CD8-positive, alpha-beta memory T cell (primary cell): Measurements from ENCODE around the gene CHCHD6. TPM values are rescaled to one million over a fixed set of nuclear protein-coding genes. Genes with fewer than 3 reads are reported as not detected.
A peak's percentile ranks its signal among the peaks of the same experiment; 100 is the strongest.

ENCODE experiments used
- CTCF ChIA-PET: fragments of 350-600 bp; sonication (Branson Sonifier 250); formaldehyde crosslinking; loops from one replicate; lab custom pipeline; 2021; ENCODE audit warnings: antibody characterized with exemption; lab: Charles Lee
- POLR2A ChIA-PET: fragments of 350-600 bp; sonication (Branson Sonifier 250); formaldehyde crosslinking; loops from one replicate; lab custom pipeline; 2021; ENCODE audit warnings: antibody characterized with exemption; lab: Charles Lee
- DNase-seq, 5 donors: peaks; one replicate each; pipeline versions ENCODE4 v3.0.0 to v3.0.0-alpha.2; 2020 to 2022; ENCODE audit warnings: mixed read lengths in 1 of 5
- H3K27ac ChIP-seq: one replicate; pipeline ENCODE4 v1.7.0; 2013; ENCODE audit warnings: low read depth, mild to moderate bottlenecking, low read length, moderate library complexity
- H3K27me3 ChIP-seq: 2 replicates; pipeline ENCODE4 v1.7.0; 2013; ENCODE audit warnings: low read length, mild to moderate bottlenecking; ENCODE audit not compliant: insufficient read depth, poor library complexity, severe bottlenecking
- H3K36me3 ChIP-seq: 2 replicates; pipeline ENCODE4 v1.7.0; 2013; ENCODE audit warnings: mild to moderate bottlenecking, low read length, moderate library complexity; ENCODE audit not compliant: insufficient read depth
- H3K4me1 ChIP-seq: 2 replicates; pipeline ENCODE4 v1.7.0; 2013; ENCODE audit warnings: mild to moderate bottlenecking, low read length, moderate library complexity; ENCODE audit not compliant: insufficient read depth
- H3K4me3 ChIP-seq: 2 replicates; pipeline ENCODE4 v1.7.0; 2013; ENCODE audit warnings: mild to moderate bottlenecking, low read length
- H3K9me3 ChIP-seq: 2 replicates; pipeline ENCODE4 v1.7.0; 2013; ENCODE audit warnings: mild to moderate bottlenecking, low read length
- H3K27ac Mint-ChIP-seq, 8 donors: one replicate each; pipeline ENCODE4 v1.8.0; 2020 to 2021; ENCODE audit warnings: mixed read lengths in 8 of 8, mild to moderate bottlenecking in 6 of 8, inconsistent platforms in 3 of 8, moderate library complexity in 3 of 8
- H3K27me3 Mint-ChIP-seq, 2 donors: one replicate each; pipeline ENCODE4 v1.8.0; 2020 to 2021; ENCODE audit warnings: mixed read lengths in 2 of 2, mild to moderate bottlenecking in 1 of 2, moderate library complexity in 1 of 2
- H3K36me3 Mint-ChIP-seq, 3 donors: one replicate each; pipeline ENCODE4 v1.8.0; 2020 to 2021; ENCODE audit warnings: mixed read lengths in 3 of 3, inconsistent platforms in 1 of 3, mild to moderate bottlenecking in 1 of 3
- H3K4me1 Mint-ChIP-seq, 3 donors: one replicate each; pipeline ENCODE4 v1.8.0; 2020 to 2021; ENCODE audit warnings: mixed read lengths in 3 of 3, inconsistent platforms in 1 of 3, mild to moderate bottlenecking in 1 of 3
- H3K4me3 Mint-ChIP-seq, 7 donors: one replicate each; pipeline ENCODE4 v1.8.0; 2020 to 2021; ENCODE audit warnings: mixed read lengths in 7 of 7, mild to moderate bottlenecking in 6 of 7, moderate library complexity in 4 of 7, inconsistent platforms in 2 of 7
- H3K9me3 Mint-ChIP-seq, 5 donors: one replicate each; pipeline ENCODE4 v1.8.0; 2020 to 2022; ENCODE audit warnings: mixed read lengths in 5 of 5, mild to moderate bottlenecking in 3 of 5, moderate library complexity in 2 of 5, inconsistent platforms in 1 of 5
- polyA plus RNA-seq: library from polyadenylated mRNA; unstranded; fragments of 300-500 nt; fragmentation: Illumina TruSeq; gene quantifications from one replicate; pipeline ENCODE4 v1.2.3, GENCODE V29; 2021
- total RNA-seq, 2 experiments: library from RNA; stranded (reverse); gene quantifications; one replicate each; pipeline ENCODE4 v1.2.3, GENCODE V29; 2021

CHCHD6 gene
- total and polyA plus RNA-seq, 3 experiments from 2014 or later = 12.0 to 16.7 (median 15.0) TPM

DNA sequence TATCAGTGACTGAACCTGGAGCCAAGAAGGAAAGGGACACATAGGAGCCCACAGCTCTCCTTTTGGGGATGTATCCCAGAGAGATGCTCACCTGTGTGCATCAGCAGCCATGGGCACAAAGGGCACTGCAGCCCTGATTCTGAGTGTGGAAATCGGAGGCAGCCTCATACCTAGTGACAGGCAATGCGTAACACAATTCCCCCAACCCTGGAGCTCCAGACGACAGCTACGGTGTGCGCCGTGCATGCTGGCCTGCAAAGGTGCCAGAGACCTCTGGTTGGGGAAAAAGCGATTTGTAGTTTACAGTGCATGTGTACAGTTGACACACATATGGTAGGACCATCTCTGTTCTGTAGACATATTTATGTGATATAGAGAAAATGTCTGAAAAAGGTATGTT lies 219.9 kb downstream of the CHCHD6 start:
- CTCF ChIA-PET = no interaction called here
- Mint-ChIP-seq H3K4me3 (no peak overlapping the region), H3K27ac (peak overlapping the region in 1 of 8 donors; percentile 60), H3K27me3 (no peaks in the 10 kb centered on the region), H3K9me3 (peaks cover 0 to 8% (median 5%) of the 10 kb centered on the region in 5 donors), H3K36me3 (peaks cover 3 to 15% (median 10%) of the 10 kb centered on the region in 3 donors), H3K4me1 (peaks cover 5 to 10% (median 8%) of the 10 kb centered on the region in 3 donors)
- Histone ChIP-seq H3K4me1 (no peaks in the 10 kb centered on the region), H3K36me3 (no peaks in the 10 kb centered on the region), H3K27me3 (no peaks in the 10 kb centered on the region), H3K4me3 (no peak overlapping the region), H3K9me3 (no peaks in the 10 kb centered on the region), H3K27ac (no peak overlapping the region)
- POLR2A ChIA-PET = no interaction called here
- no peak for DNase-seq

DNA sequence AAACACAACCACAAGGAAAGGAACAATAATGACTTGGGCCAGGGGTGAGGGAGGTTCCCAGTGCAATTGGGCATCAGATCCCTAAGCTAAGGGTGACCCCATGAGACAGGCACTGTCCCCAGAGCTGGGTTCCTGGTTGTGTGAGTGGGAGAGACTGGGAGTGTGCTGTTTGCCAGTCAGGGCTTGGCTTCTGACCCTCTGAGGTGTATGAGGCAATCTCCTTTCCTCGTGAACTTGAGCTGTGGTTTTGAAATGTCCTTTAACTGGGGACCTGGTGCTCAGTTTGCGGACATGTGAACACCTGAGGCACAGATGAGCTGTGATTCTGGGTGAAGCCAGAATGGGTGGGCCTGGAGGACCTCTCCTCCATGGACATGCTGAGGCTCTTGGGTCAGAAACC lies 220.4 kb downstream of the CHCHD6 start:
- Mint-ChIP-seq H3K4me3 (no peak overlapping the region), H3K36me3 (peaks cover 3 to 14% (median 13%) of the 10 kb centered on the region in 3 donors), H3K4me1 (peaks cover 5 to 10% (median 8%) of the 10 kb centered on the region in 3 donors), H3K27me3 (no peaks in the 10 kb centered on the region), H3K27ac (no peak overlapping the region), H3K9me3 (peaks cover 0 to 8% (median 5%) of the 10 kb centered on the region in 5 donors)
- ChIA-PET CTCF (no interaction called here), POLR2A (no interaction called here)
- no peak overlapping the region for H3K4me3 ChIP-seq
- H3K36me3 ChIP-seq = no peaks in the 10 kb centered on the region
- H3K4me1 ChIP-seq = no peaks in the 10 kb centered on the region
- DNase-seq = no peak
- no peaks in the 10 kb centered on the region for H3K27me3 ChIP-seq
- no peak overlapping the region for H3K27ac ChIP-seq
- H3K9me3 ChIP-seq = no peaks in the 10 kb centered on the region

DNA sequence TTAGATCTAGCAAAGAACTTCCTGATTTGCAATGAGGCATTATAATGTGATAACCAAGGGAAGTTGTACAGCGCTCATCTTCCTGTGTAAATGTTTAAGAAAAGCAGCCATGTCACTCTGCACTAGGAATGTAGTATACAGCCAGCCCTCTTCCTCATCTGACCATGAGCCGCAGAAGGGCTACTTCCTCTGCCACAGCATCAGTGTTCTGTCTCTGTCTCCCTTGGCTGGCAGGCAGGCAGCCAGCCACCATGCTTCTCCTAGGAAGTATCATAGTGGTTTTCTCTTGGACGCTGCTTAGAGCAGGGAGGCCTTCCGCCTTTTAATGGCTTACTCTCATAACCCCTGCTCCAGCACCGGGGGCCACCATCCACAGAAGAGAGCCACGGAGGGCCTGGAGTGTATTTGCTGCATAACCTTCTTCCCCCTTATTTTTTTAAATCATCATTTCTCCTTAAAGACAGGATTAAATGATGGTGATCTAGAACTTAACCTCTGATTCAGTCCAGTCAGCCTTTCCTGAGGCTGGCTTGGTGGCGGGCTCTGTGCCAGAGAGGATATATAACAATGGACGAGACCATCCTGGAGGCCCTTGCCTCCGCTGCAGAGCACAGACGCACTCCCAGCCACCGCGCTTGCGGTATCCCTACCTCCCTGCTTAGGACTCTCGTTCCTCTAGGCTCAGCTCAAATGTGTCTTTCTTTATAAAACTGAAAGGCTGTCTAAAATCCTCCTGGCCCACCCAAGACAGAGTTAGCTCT lies 221.6 kb downstream of the CHCHD6 start:
- Histone ChIP-seq H3K9me3 (no peaks in the 10 kb centered on the region), H3K4me3 (no peak overlapping the region), H3K36me3 (no peaks in the 10 kb centered on the region), H3K4me1 (no peaks in the 10 kb centered on the region), H3K27ac (no peak overlapping the region), H3K27me3 (no peaks in the 10 kb centered on the region)
- Mint-ChIP-seq H3K4me3 (no peak overlapping the region), H3K4me1 (peaks cover 5 to 10% (median 8%) of the 10 kb centered on the region in 3 donors), H3K36me3 (peaks cover 0 to 7% (median 3%) of the 10 kb centered on the region in 3 donors), H3K27me3 (no peaks in the 10 kb centered on the region), H3K27ac (no peak overlapping the region), H3K9me3 (no peaks in the 10 kb centered on the region)
- POLR2A ChIA-PET = no interaction called here
- CTCF ChIA-PET = no interaction called here
- DNase-seq = no peak

- peaks cover 5 to 10% (median 8%) of the 10 kb centered on the region in 3 donors for H3K4me1 Mint-ChIP-seq
- H3K4me3 Mint-ChIP-seq = no peak overlapping the region
- no peaks in the 10 kb centered on the region for H3K9me3 Mint-ChIP-seq
- POLR2A ChIA-PET = no interaction called here
- DNase-seq = no peak
- H3K27ac ChIP-seq = no peak overlapping the region
- H3K27me3 ChIP-seq = no peaks in the 10 kb centered on the region
- H3K4me1 ChIP-seq = no peaks in the 10 kb centered on the region
- H3K36me3 Mint-ChIP-seq = peaks cover 0 to 7% (median 0%) of the 10 kb centered on the region in 3 donors
- no peaks in the 10 kb centered on the region for H3K27me3 Mint-ChIP-seq
- no peaks in the 10 kb centered on the region for H3K36me3 ChIP-seq
- H3K4me3 ChIP-seq = no peak overlapping the region
- no peaks in the 10 kb centered on the region for H3K9me3 ChIP-seq
- CTCF ChIA-PET = no interaction called here
- H3K27ac Mint-ChIP-seq = no peak overlapping the region
These were observed 222.8 kb downstream of the CHCHD6 start for GRCh38 chr3:126926684-126927400.

- DNase-seq = no peak
- Histone ChIP-seq H3K36me3 (no peaks in the 10 kb centered on the region), H3K4me3 (no peak overlapping the region), H3K9me3 (no peaks in the 10 kb centered on the region), H3K27ac (no peak overlapping the region), H3K27me3 (no peaks in the 10 kb centered on the region), H3K4me1 (no peaks in the 10 kb centered on the region)
- Mint-ChIP-seq H3K27ac (no peak overlapping the region), H3K9me3 (no peaks in the 10 kb centered on the region), H3K4me3 (no peak overlapping the region), H3K4me1 (peaks cover 5 to 10% (median 8%) of the 10 kb centered on the region in 3 donors), H3K36me3 (peaks cover 0 to 7% (median 0%) of the 10 kb centered on the region in 3 donors), H3K27me3 (no peaks in the 10 kb centered on the region)
- ChIA-PET CTCF (no interaction called here), POLR2A (no interaction called here)
These were observed 223.3 kb downstream of the CHCHD6 start for GRCh38 chr3:126927401-126927750.

- no peak overlapping the region for H3K4me3 Mint-ChIP-seq
- no peak for DNase-seq
- no peak overlapping the region for H3K27ac Mint-ChIP-seq
- Histone ChIP-seq H3K4me3 (no peak overlapping the region), H3K27me3 (no peaks in the 10 kb centered on the region), H3K9me3 (no peaks in the 10 kb centered on the region), H3K27ac (no peak overlapping the region), H3K36me3 (no peaks in the 10 kb centered on the region), H3K4me1 (no peaks in the 10 kb centered on the region)
- H3K27me3 Mint-ChIP-seq = no peaks in the 10 kb centered on the region
- H3K9me3 Mint-ChIP-seq = no peaks in the 10 kb centered on the region
- H3K4me1 Mint-ChIP-seq = peaks cover 5 to 10% (median 8%) of the 10 kb centered on the region in 3 donors
- POLR2A ChIA-PET = no interaction called here
- H3K36me3 Mint-ChIP-seq = peaks cover 0 to 5% (median 0%) of the 10 kb centered on the region in 3 donors
- CTCF ChIA-PET = no interaction called here
These were observed 223.8 kb downstream of the CHCHD6 start for GRCh38 chr3:126927846-126928245.

GRCh38 chr3:126928921-126929474 lies 225.0 kb downstream of the CHCHD6 start:
- no peaks in the 10 kb centered on the region for H3K4me1 ChIP-seq
- DNase-seq = no peak
- no peaks in the 10 kb centered on the region for H3K36me3 ChIP-seq
- ChIA-PET CTCF (no interaction called here), POLR2A (no interaction called here)
- peaks cover 5 to 10% (median 8%) of the 10 kb centered on the region in 3 donors for H3K4me1 Mint-ChIP-seq
- no peaks in the 10 kb centered on the region for H3K27me3 Mint-ChIP-seq
- peaks cover 0 to 6% (median 0%) of the 10 kb centered on the region in 3 donors for H3K36me3 Mint-ChIP-seq
- H3K27ac Mint-ChIP-seq = no peak overlapping the region
- no peaks in the 10 kb centered on the region for H3K9me3 Mint-ChIP-seq
- H3K27ac ChIP-seq = no peak overlapping the region
- no peaks in the 10 kb centered on the region for H3K27me3 ChIP-seq
- H3K4me3 ChIP-seq = no peak overlapping the region
- H3K4me3 Mint-ChIP-seq = no peak overlapping the region
- no peaks in the 10 kb centered on the region for H3K9me3 ChIP-seq
